CD4-positive, alpha-beta T cell (primary cell): ENCODE data around the gene LONRF3. TPM values are rescaled to one million over a fixed set of nuclear protein-coding genes. Genes with fewer than 3 reads are reported as not detected.

Experiments used
- ATAC-seq: fragments of 200-7000 bp; cut with Tn5 transposase; one replicate; pipeline ENCODE4 v1.10.0; 2022; ENCODE audit warnings: mild to moderate bottlenecking; ENCODE audit not compliant: poor library complexity
- CTCF ChIA-PET: fragments of 350-600 bp; sonication (Branson Sonifier 250); formaldehyde crosslinking; loops from one replicate; lab custom pipeline; 2021; ENCODE audit warnings: antibody characterized with exemption, inconsistent platforms; lab: Charles Lee
- POLR2A ChIA-PET: fragments of 350-600 bp; sonication (Branson Sonifier 250); formaldehyde crosslinking; loops from one replicate; lab custom pipeline; 2021; ENCODE audit warnings: antibody characterized with exemption, inconsistent platforms; lab: Charles Lee
- DNase-seq, 14 experiments: peaks; one replicate each; pipeline ENCODE4 v3.0.0-alpha.2; 2013 to 2020; ENCODE audit warnings: mixed read lengths in 2 of 14
- H3K27ac ChIP-seq, 2 donors: one replicate each; pipeline versions ENCODE4 v1.5.1 to v1.7.0; 2013; ENCODE audit warnings: low read length in 2 of 2, low read depth in 1 of 2, mild to moderate bottlenecking in 1 of 2
- H3K27me3 ChIP-seq, 2 experiments: 1 replicate in 1 of 2; 2 replicates in 1 of 2; pipeline versions ENCODE4 v1.6.1 to v1.7.0; 2013; ENCODE audit warnings: low read length in 2 of 2, control low read depth in 1 of 2, mild to moderate bottlenecking in 1 of 2, moderate library complexity in 1 of 2; ENCODE audit not compliant: insufficient read depth in 2 of 2, control insufficient read depth in 1 of 2
- H3K36me3 ChIP-seq: one replicate; pipeline ENCODE4 v1.6.1; 2013; ENCODE audit warnings: low read length, control low read depth; ENCODE audit not compliant: insufficient read depth
- H3K4me1 ChIP-seq: one replicate; pipeline ENCODE4 v1.6.1; 2013; ENCODE audit warnings: low read length, control low read depth; ENCODE audit not compliant: insufficient read depth
- H3K4me3 ChIP-seq: one replicate; pipeline ENCODE4 v1.5.1; 2013; ENCODE audit warnings: mild to moderate bottlenecking, low read length, moderate library complexity
- H3K9me3 ChIP-seq, 2 experiments: 1 replicate in 1 of 2; 2 replicates in 1 of 2; pipeline versions ENCODE4 v1.6.1 to v1.7.0; 2013; ENCODE audit warnings: low read length in 2 of 2, mild to moderate bottlenecking in 2 of 2, control low read depth in 1 of 2, moderate library complexity in 1 of 2; ENCODE audit not compliant: control insufficient read depth in 1 of 2, insufficient read depth in 1 of 2
- H3K27ac Mint-ChIP-seq: one replicate; pipeline ENCODE4 v1.8.0; 2020; ENCODE audit warnings: mixed read lengths
- H3K27me3 Mint-ChIP-seq: one replicate; pipeline ENCODE4 v1.8.0; 2021; ENCODE audit warnings: mixed read lengths
- H3K36me3 Mint-ChIP-seq: one replicate; pipeline ENCODE4 v1.8.0; 2021; ENCODE audit warnings: low read depth, mixed read lengths
- H3K4me1 Mint-ChIP-seq: one replicate; pipeline ENCODE4 v1.8.0; 2021; ENCODE audit warnings: low read depth, mixed read lengths
- H3K4me3 Mint-ChIP-seq: one replicate; pipeline ENCODE4 v1.8.0; 2020; ENCODE audit warnings: mild to moderate bottlenecking, mixed read lengths
- H3K9me3 Mint-ChIP-seq: one replicate; pipeline ENCODE4 v1.8.0; 2020; ENCODE audit warnings: mixed read lengths
- intact Hi-C, 2 experiments: fragments of 100-400 bp; cut with DNase I in 1 of 2; cut with micrococcal nuclease in 1 of 2; formaldehyde crosslinking; loops; one replicate each; pipeline versions ENCODE4 v1.15.1 to v1.9.0; 2023 to 2025; cut with DNase I, micrococcal nuclease
- total RNA-seq, 174 experiments: library from RNA in 2 of 174; stranded (reverse) in 2 of 174; gene quantifications; one replicate each; pipeline ENCODE4 v1.2.3 and lab custom pipeline; 2021 to 2026
- TF ChIP-seq, protein P1 (sequence below): fragments of 200-600 bp; IDR thresholded peaks from one replicate; pipeline ENCODE4 v1.8.0; 2022; ENCODE audit warnings: antibody characterized with exemption, mild to moderate bottlenecking

LONRF3 gene
- total RNA-seq, 2 experiments from 2014 or later = 4.9 to 5.5 TPM

GRCh38 chrX:118948270-118948669, 26.1 kb upstream of the LONRF3 start:
- H3K4me3 Mint-ChIP-seq = no peak overlapping the region
- H3K9me3 Mint-ChIP-seq = no peaks in the 10 kb centered on the region
- no peaks in the 10 kb centered on the region for H3K36me3 ChIP-seq
- H3K27me3 Mint-ChIP-seq = no peaks in the 10 kb centered on the region
- no peak overlapping the region for H3K27ac Mint-ChIP-seq
- intact Hi-C loops = no loop called here
- no peak for ATAC-seq
- ChIA-PET POLR2A (no interaction called here), CTCF (no interaction called here)
- no peaks in the 10 kb centered on the region for H3K27me3 ChIP-seq
- H3K4me1 ChIP-seq = no peaks in the 10 kb centered on the region
- TF ChIP-seq, protein P1, sequence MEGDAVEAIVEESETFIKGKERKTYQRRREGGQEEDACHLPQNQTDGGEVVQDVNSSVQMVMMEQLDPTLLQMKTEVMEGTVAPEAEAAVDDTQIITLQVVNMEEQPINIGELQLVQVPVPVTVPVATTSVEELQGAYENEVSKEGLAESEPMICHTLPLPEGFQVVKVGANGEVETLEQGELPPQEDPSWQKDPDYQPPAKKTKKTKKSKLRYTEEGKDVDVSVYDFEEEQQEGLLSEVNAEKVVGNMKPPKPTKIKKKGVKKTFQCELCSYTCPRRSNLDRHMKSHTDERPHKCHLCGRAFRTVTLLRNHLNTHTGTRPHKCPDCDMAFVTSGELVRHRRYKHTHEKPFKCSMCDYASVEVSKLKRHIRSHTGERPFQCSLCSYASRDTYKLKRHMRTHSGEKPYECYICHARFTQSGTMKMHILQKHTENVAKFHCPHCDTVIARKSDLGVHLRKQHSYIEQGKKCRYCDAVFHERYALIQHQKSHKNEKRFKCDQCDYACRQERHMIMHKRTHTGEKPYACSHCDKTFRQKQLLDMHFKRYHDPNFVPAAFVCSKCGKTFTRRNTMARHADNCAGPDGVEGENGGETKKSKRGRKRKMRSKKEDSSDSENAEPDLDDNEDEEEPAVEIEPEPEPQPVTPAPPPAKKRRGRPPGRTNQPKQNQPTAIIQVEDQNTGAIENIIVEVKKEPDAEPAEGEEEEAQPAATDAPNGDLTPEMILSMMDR = no peak
- DNase-seq = no peak
- H3K27ac ChIP-seq = no peak overlapping the region
- H3K36me3 Mint-ChIP-seq = no peaks in the 10 kb centered on the region
- no peaks in the 10 kb centered on the region for H3K4me1 Mint-ChIP-seq
- no peak overlapping the region for H3K4me3 ChIP-seq
- no peaks in the 10 kb centered on the region for H3K9me3 ChIP-seq

- TF ChIP-seq, protein P1 = no peak
- POLR2A ChIA-PET = no interaction called here
- H3K4me3 ChIP-seq = no peak overlapping the region
- no peaks in the 10 kb centered on the region for H3K4me1 Mint-ChIP-seq
- H3K27ac ChIP-seq = no peak overlapping the region
- CTCF ChIA-PET = no interaction called here
- no peaks in the 10 kb centered on the region for H3K4me1 ChIP-seq
- H3K36me3 Mint-ChIP-seq = no peaks in the 10 kb centered on the region
- H3K9me3 ChIP-seq = no peaks in the 10 kb centered on the region
- H3K9me3 Mint-ChIP-seq = no peaks in the 10 kb centered on the region
- intact Hi-C loops = no loop called here
- H3K27me3 ChIP-seq = no peaks in the 10 kb centered on the region
- ATAC-seq (no peak), DNase-seq (no peak)
- H3K4me3 Mint-ChIP-seq = no peak overlapping the region
- H3K36me3 ChIP-seq = no peaks in the 10 kb centered on the region
- peaks cover 4% of the 10 kb centered on the region for H3K27me3 Mint-ChIP-seq
- no peak overlapping the region for H3K27ac Mint-ChIP-seq
Observed at GRCh38 chrX:118961866-118962560, 12.4 kb upstream of the LONRF3 start.

DNA sequence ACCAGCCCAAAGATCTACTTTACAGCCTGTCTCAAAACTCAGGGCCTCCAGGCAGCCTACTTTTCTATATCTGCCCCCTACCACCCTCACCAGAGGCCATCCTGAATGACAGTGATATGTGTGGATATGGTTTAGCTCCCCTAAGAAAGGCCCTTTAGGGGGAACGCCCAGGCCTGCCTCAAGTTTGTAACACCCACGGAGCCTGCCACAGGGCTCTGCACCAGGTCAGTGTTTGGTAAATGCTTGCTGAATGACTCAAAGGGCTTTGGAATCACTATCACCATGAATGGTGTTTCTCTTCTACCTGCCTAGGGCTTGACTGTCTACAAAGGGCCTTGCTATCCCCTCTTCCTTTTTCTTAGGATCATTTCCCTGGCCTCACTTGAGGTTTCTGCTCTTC, 11.3 kb upstream of the LONRF3 start:
- Histone ChIP-seq H3K4me1 (no peaks in the 10 kb centered on the region), H3K27me3 (no peaks in the 10 kb centered on the region), H3K9me3 (no peaks in the 10 kb centered on the region), H3K4me3 (no peak overlapping the region), H3K27ac (no peak overlapping the region), H3K36me3 (no peaks in the 10 kb centered on the region)
- TF ChIP-seq, protein P1 = no peak
- Mint-ChIP-seq H3K36me3 (no peaks in the 10 kb centered on the region), H3K4me3 (no peak overlapping the region), H3K27me3 (peaks cover 4% of the 10 kb centered on the region), H3K4me1 (no peaks in the 10 kb centered on the region), H3K9me3 (no peaks in the 10 kb centered on the region), H3K27ac (no peak overlapping the region)
- POLR2A ChIA-PET = no interaction called here
- no peak for ATAC-seq
- intact Hi-C loops = no loop called here
- DNase-seq = no peak
- CTCF ChIA-PET = no interaction called here
